Dendritic cell treated with granulocyte-macrophage colony-stimulating factor and Interleukin-4, amounts not matched to agents 40 ng/mL and 50 ng/mL, for 4 days (primary cell): ENCODE results near the gene PRR7.

ENCODE experiments used
- H3K27ac Mint-ChIP-seq: one replicate; pipeline ENCODE4 v1.8.0; 2022; ENCODE audit warnings: mild to moderate bottlenecking, mixed read lengths
- H3K27me3 Mint-ChIP-seq: one replicate; pipeline ENCODE4 v1.8.0; 2022; ENCODE audit warnings: mild to moderate bottlenecking, mixed read lengths
- H3K36me3 Mint-ChIP-seq: one replicate; pipeline ENCODE4 v1.8.0; 2022; ENCODE audit warnings: low read depth, mixed read lengths
- H3K4me1 Mint-ChIP-seq: one replicate; pipeline ENCODE4 v1.8.0; 2022; ENCODE audit warnings: low read depth, mixed read lengths
- H3K4me3 Mint-ChIP-seq: one replicate; pipeline ENCODE4 v1.8.0; 2022; ENCODE audit warnings: mild to moderate bottlenecking, moderate library complexity, mixed read lengths
- H3K9me3 Mint-ChIP-seq: one replicate; pipeline ENCODE4 v1.8.0; 2022; ENCODE audit warnings: mixed read lengths
- intact Hi-C: fragments of 100-400 bp; cut with micrococcal nuclease; formaldehyde crosslinking; loops from one replicate; pipeline ENCODE4 v1.15.0; 2022

PRR7 gene

DNA sequence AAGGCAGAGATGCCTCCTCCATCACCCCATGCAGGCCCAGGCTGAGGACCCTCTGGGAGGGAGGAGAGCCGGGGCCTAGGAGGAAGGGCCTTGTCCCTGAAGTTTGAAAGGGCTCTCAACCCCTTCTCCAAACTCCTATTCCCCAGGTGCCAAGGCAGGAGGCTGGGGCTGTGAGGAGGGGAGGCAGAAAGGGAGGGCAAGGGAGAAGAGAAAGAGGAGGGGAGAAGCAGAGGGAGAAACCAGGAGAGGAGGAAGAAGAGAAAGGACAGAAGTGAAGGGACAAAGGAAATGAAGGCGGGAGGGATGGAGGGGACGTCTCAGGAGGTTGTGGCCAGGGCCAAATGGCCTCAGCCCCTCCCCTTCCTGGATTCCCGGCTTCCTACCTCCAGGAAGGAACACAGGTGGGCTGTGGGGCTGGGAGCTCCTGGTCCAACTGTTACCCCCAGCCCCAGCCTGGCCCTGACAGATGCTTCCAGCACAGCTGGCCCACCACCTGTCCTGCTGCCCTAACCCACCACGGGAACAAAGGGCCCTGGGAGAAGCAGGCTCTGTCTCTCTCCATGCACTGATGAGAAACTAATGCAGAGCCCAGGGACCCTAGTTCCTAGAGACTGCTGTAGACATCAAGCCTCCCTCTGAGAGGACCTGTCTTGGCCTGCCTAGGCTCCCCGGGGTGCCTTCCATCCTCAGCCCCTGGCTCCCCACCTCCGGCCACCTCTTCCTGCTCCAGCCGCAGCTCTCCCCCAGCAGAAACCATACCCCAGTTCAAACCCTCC lies 23.3 kb downstream of the PRR7 start:
- Mint-ChIP-seq H3K4me3 (no peak overlapping the region), H3K27me3 (peaks cover 88% of the 10 kb centered on the region), H3K36me3 (no peaks in the 10 kb centered on the region), H3K27ac (no peak overlapping the region), H3K9me3 (no peaks in the 10 kb centered on the region), H3K4me1 (peaks cover 31% of the 10 kb centered on the region)
- intact Hi-C loops: no loop called here

DNA sequence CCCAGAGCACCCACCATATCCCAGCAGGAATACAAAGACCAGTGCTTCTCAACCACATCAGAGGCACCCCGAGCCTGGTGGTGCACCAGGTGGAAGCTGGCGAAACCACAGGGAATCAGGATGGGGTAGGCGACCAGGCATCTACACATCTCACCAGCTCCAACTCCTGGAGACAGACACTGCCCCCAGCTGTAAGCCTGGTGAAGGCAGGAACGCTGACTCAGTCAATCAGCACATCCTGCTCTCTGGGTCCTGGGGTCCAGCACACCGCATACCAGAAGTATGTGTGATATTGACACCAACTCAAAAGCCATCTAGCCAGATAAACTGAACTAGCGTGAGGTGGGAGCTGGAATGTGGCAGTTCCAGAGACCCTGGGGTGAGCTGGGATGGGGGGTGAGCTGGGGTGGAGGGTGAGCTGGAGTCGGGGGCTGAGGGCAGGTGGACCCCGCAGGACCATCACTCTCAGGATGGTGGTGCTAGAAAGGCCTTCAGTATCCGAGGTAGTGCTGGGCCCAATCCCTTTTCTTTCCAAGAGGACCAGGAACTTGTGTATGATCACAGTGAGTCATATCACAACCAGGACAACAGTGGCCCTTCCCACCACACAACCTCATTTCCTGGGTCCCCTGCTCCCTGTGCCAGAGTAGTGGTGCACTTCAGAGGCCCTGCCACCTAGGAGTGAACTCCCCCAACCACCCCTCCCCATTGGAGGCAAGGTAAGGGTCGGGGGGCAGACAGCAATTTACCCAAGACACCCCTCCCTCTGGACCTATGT lies 24.3 kb downstream of the PRR7 start:
- intact Hi-C loops: no loop called here
- H3K27me3 Mint-ChIP-seq: peaks cover 89% of the 10 kb centered on the region
- H3K4me3 Mint-ChIP-seq: no peak overlapping the region
- no peaks in the 10 kb centered on the region for H3K36me3 Mint-ChIP-seq
- no peaks in the 10 kb centered on the region for H3K9me3 Mint-ChIP-seq
- peaks cover 41% of the 10 kb centered on the region for H3K4me1 Mint-ChIP-seq
- no peak overlapping the region for H3K27ac Mint-ChIP-seq

DNA sequence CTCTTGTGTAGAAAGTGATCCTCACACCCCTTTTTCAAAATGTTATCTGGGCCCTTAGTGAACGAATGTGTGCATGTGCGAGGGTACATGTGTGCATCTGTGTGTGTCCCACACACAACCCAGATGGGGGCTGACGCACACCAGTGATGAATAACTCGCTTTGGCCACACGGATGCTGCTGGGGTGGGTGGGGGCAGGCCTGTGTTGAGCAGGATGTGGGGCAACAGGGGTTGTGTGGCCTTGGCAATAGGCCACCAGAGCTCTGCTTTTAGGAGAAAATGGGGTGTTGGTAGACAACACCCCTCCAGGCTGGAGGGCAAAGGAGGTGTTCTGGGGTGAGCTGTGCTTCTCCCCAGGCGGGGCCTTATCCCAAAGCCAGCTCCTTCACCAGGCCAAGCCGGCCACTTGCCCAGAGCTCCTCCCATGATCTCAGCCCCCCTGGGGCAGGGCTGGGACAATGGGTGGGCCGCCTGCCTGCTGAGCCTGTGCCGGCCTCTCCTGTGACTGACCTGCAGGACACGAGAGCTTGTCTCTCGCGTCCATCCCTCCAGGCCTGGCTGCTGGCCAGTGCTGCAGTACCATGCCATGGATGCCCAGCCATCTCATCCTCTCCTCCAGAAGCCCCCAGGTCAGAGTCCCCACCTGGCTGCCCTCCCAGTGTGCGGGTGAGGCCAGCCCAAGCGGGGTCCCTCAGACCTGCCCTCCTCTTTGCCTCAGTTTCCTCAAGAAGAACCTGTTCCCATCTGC lies 25.2 kb downstream of the PRR7 start:
- H3K36me3 Mint-ChIP-seq: no peaks in the 10 kb centered on the region
- H3K4me1 Mint-ChIP-seq: peaks cover 50% of the 10 kb centered on the region
- H3K4me3 Mint-ChIP-seq: no peak overlapping the region
- no peak overlapping the region for H3K27ac Mint-ChIP-seq
- intact Hi-C loops: no loop called here
- no peaks in the 10 kb centered on the region for H3K9me3 Mint-ChIP-seq
- H3K27me3 Mint-ChIP-seq: peaks cover 89% of the 10 kb centered on the region

DNA sequence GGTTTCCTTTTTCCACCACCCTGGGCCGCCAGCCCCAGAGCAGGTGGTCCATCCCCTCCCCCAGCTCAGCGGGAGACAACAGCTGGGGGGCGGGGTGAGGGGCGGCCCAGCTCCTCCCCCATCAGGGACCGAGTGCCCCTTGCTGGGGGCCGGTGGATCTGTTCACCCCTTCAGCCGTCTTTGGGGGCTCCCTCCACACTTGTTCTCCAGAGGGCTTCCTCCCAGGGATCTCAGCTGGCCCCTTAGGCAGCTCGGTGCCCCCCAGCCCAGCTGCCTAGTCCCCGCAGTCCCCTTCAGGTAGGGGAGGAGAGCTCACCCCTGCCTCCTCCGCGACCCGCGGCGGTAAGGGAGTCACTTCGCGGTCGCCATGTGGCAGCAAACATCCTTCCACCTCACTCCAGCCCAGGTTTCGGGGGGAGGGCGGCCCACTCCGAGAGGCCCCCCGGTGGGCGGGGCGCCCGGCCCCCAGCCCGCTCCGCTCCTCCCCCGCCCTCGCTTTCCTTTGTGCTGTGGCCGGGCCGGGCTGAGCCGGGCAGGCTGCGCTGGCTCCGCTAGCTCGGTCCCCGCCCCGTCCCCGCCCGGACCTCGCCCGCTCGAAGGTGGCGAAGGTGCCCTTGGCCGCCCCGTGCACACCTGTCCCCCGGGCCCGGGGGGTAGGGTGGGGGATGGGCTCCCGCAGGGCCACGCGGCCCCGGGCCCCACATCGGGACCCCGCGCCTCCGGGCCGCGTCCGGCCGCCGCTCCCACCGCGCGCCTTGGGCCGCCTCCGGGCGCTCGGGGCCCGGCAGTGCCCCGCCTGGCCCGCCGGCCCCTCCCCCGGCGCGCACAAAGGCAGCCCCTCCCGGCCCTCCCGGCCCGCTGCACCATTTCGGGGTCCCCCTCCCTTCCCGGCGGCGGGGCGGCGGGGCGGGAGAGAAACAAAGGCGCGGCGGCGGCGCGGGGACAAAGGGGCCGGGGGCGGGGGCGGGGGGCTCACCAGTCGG lies 26.1 kb downstream of the PRR7 start:
- Mint-ChIP-seq H3K27me3 (peaks cover 86% of the 10 kb centered on the region), H3K4me1 (peaks cover 58% of the 10 kb centered on the region), H3K36me3 (no peaks in the 10 kb centered on the region), H3K9me3 (no peaks in the 10 kb centered on the region), H3K27ac (no peak overlapping the region), H3K4me3 (no peak overlapping the region)
- intact Hi-C loops: no loop called here

DNA sequence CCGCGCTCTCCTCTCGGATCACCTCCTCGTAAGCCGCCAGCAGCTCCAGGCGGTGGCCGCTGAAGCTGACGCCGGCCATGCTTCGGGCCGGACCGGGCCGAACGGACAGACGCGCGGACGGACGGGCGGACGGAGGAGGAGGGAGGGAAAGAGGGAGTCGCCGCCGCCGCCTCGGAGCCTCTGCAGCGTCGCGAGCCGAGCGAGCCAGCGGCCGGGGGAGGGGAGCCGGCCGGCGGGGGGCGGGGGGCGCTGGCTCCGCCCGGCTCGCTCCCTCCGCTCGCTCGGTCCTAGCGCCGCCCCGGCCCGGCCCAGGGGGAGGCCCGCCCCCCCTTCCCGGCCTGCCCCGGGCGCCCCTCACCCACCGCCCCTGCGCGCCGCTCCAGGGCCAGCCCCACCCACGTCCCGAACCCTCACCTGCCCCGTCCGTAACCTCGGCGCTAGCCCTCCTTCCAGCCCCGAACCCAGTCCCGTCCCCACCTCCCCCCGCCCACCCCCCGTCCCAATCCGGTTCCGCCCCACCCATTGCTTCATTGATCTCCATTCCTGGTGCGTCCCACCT lies 26.9 kb downstream of the PRR7 start, which contains the start of gene DBN1:
TSS of gene DBN1 (minus strand) at position 192 of the 559 bp plus-strand sequence. CDS start at position 79, 113 bp downstream.
- Mint-ChIP-seq H3K27ac (no peak within 1 kb of the TSS), H3K9me3 (no peaks in the 10 kb centered on the region), H3K36me3 (no peaks in the 10 kb centered on the region), H3K4me1 (peaks cover 66% of the 10 kb centered on the region), H3K27me3 (peaks cover 87% of the 10 kb centered on the region), H3K4me3 (peak within 1 kb of the TSS; percentile 67)
- intact Hi-C loops: no loop called here

DNA sequence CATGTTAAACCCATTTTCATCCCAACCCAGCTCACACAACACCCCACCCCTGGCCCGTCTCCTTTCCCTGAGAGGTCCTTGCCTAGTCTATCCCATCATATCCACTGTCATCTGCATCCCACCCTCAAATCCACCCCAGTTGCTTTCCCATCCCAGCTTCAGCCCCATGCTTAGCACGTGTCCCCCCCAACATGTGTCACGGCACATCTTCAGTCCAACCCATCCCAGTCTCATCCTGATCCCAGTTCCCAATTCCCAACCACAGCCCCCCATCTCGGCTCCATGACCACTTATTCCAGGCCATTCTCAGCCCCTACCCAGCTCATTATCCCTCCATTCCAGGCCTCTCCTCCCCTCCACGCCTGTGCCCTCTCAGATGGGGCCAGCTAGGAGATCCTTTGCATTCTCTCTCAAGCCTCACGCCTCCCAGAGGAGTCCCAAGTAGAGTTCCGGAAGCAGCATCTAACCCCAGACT lies 27.4 kb downstream of the PRR7 start:
- Mint-ChIP-seq H3K27ac (no peak overlapping the region), H3K36me3 (no peaks in the 10 kb centered on the region), H3K27me3 (peaks cover 87% of the 10 kb centered on the region), H3K4me3 (peak overlapping the region; percentile 67), H3K9me3 (no peaks in the 10 kb centered on the region), H3K4me1 (peaks cover 71% of the 10 kb centered on the region)
- intact Hi-C loops: no loop called here

DNA sequence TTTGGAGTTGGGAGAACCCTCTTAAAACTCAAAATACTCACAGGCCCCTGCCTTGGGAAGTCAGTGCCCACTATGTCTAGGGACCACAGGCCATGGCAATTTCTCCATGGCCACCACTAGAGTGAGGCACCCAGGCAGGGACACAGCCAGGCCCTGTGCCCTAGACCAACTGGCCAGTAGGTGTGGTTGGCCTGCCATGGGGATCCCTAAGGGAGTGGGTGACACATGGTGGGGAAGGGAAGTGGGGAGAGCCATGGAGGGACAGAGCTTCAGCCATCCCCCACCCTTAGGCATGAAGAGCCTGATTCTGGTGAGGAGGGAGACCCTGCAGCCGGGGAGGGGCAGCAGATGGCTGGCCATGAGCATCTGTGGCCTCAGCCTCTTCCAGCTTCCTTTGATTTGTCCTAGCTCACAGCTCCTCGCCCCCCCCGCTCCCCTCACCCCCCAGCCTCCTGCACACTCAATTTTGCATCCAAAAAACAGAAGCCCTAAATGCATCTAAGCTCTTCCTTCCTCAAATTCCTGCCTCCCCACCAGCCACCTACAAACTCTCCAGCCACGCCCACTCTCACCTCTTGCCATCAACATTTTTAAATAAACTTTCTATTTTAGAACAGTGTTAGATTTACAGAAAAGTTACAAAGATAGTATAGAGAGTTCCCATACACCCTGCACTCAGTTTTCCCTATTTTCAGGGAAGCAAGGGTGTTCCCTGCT lies 28.4 kb downstream of the PRR7 start:
- no peaks in the 10 kb centered on the region for H3K9me3 Mint-ChIP-seq
- intact Hi-C loops: no loop called here
- peaks cover 79% of the 10 kb centered on the region for H3K27me3 Mint-ChIP-seq
- H3K27ac Mint-ChIP-seq: no peak overlapping the region
- no peaks in the 10 kb centered on the region for H3K36me3 Mint-ChIP-seq
- peaks cover 81% of the 10 kb centered on the region for H3K4me1 Mint-ChIP-seq
- H3K4me3 Mint-ChIP-seq: no peak overlapping the region

DNA sequence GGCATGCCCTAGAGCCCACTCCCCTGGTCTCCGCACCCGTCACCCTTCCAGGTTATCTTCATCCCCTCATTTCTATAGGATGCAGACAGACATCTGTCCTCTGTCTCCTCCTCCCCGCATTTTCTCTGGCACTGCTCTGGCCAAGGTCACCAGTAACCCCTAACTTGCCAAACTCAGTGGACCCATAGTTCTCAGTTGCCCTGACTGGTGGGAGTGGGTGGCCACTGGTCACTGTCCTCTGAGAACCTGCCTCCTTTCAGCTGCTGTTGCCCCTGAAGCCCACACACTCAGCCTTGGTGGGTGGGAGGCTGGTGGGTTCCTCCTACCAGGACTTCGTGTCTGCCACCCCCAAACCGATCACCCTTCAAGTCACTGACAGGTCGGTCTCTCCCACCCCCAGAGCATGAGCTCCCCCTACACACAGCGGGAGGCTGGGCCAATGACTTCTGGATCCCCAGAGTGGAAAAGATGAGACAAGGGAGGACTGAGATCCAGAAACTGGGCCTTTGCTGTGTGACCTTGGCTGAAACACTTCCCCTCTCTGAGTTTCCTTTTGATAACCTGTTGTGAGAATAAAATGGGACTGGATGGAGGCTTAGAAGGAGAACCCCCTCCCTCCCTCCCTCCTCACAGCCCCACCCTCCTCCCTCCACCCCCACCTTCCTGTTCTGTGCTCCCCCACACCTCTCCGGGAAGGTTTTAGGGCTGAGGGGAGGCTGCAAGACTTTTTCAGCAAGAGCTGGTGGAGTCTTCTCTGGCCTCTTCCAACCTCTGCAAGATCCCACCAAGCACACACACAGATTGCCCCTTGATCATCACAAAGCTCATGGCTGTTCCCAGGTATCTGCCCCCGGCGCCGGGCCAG lies 29.2 kb downstream of the PRR7 start:
- H3K36me3 Mint-ChIP-seq: no peaks in the 10 kb centered on the region
- H3K27ac Mint-ChIP-seq: no peak overlapping the region
- no peaks in the 10 kb centered on the region for H3K9me3 Mint-ChIP-seq
- peaks cover 71% of the 10 kb centered on the region for H3K27me3 Mint-ChIP-seq
- H3K4me1 Mint-ChIP-seq: peaks cover 87% of the 10 kb centered on the region
- intact Hi-C loops: no loop called here
- H3K4me3 Mint-ChIP-seq: no peak overlapping the region

DNA sequence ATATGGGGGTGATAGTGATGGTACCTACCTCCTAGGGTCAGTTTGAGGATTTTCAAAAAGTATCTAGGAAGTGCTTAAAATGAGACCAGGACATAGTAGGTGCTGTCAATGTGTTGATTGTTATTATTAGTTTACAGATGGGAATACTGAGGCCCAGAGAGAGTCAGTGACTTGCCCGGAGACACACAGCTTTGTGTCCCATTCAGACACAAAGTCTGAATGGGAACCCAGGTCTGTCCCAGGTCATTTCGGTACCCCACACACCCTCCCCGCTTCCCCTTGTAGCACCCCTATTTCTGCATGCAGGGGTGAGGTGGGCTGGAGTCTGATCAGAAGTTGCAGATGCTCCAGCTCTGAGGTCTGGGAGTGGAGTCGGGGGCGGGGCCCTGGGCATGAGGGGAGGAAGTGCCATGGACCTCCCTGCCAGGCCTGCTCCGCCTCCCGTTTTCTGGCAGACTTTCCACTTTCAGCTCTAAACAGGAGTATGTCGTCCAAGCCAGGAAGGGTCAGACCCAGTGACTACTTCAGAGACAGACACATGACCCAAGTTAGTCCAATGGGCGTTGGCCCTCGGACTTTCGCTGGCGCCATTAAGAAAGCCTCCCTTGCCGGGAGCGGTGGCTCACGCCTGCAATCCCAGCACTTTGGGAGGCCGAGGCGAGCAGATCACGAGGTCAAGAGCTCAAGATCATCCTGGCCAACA lies 30.1 kb downstream of the PRR7 start:
- peaks cover 79% of the 10 kb centered on the region for H3K4me1 Mint-ChIP-seq
- no peak overlapping the region for H3K4me3 Mint-ChIP-seq
- H3K27ac Mint-ChIP-seq: no peak overlapping the region
- no peaks in the 10 kb centered on the region for H3K9me3 Mint-ChIP-seq
- intact Hi-C loops: no loop called here
- peaks cover 62% of the 10 kb centered on the region for H3K27me3 Mint-ChIP-seq
- H3K36me3 Mint-ChIP-seq: no peaks in the 10 kb centered on the region

DNA sequence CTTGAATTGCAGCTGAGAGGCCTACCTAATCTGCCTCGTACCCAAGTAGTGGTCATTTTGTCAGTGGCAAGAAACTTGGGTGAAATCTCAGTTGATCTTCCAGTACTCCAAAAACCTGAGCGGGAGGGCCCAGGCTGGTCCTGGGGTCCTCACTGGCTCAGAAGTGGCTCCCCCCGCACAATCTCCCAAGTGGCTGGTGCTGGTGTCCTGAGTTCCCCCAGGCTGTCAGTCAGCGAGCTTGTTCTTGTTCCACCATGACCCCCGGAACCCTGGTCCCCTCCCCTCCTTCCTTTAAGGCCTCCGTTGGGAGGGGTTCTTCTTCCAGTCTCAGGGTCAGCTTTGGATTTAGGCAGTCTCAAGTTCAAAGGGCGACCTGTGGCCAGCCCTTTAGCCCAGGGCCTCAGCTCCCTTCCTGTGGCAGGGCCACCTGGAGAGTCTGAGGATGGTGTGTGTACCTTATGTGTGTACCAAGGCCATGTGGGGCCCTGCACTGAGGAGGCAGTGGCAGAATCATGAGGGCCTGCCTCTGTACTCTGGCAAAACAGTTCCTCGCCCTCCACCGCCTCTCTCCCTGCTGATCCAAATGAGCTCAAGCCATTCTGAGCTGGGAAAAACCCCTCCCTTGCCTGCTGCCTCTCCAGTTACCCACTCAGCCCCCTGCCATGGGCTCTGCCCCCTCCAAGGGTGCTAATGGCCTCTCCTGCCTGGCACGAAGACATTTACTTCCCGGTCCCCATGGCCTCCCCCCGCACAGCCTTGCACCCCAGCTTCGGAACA lies 31.3 kb downstream of the PRR7 start:
- H3K9me3 Mint-ChIP-seq: no peaks in the 10 kb centered on the region
- H3K4me1 Mint-ChIP-seq: peaks cover 77% of the 10 kb centered on the region
- intact Hi-C loops: no loop called here
- peaks cover 12% of the 10 kb centered on the region for H3K36me3 Mint-ChIP-seq
- peak overlapping the region; percentile 12 for H3K27ac Mint-ChIP-seq
- peaks cover 59% of the 10 kb centered on the region for H3K27me3 Mint-ChIP-seq
- H3K4me3 Mint-ChIP-seq: no peak overlapping the region
